Measurements from ENCODE around the gene FGFRL1. TPM values are rescaled to one million over a fixed set of nuclear protein-coding genes. Genes with fewer than 3 reads are reported as not detected.

Gene FGFRL1
- total RNA-seq, result 5.3 TPM

GRCh38 chr4:1011022-1011665, at the start of gene FGFRL1:
Gene FGFRL1, plus strand, starts transcription at chr4:1011626. Its CDS starts 860 bp downstream, at chr4:1012486.

GRCh38 chr4:973431-974397, 37.7 kb upstream of the FGFRL1 start, which contains the start of gene DGKQ:
Gene DGKQ, minus strand, starts transcription at chr4:973569. Its CDS starts 87 bp downstream, at chr4:973482.

GRCh38 chr4:986879-987623, 24.4 kb upstream of the FGFRL1 start, which contains the start of gene IDUA:
Gene IDUA, plus strand, starts transcription at chr4:987044. Its CDS starts 41 bp downstream, at chr4:987085.

GRCh38 chr4:993111-994029, 18.1 kb upstream of the FGFRL1 start, which contains the start of gene SLC26A1:
Gene SLC26A1, minus strand, starts transcription at chr4:993404. Its CDS starts 1,701 bp downstream, at chr4:991703.

Other genes with a start within 250 kb of the FGFRL1 start
- gene CPLX1, start 185.5 kb upstream of the FGFRL1 start, total RNA-seq, result 2.5 TPM
- gene GAK, start 79.3 kb upstream of the FGFRL1 start, total RNA-seq, result 75.7 TPM
- 43.8 TPM for gene TMEM175, start 79.2 kb upstream of the FGFRL1 start, total RNA-seq
- 9.7 TPM for gene DGKQ, start 38.1 kb upstream of the FGFRL1 start, total RNA-seq
- gene IDUA, start 24.6 kb upstream of the FGFRL1 start, total RNA-seq, result 31.6 TPM
- gene SLC26A1, start 18.2 kb upstream of the FGFRL1 start, total RNA-seq, result 6.3 TPM
- gene RNF212, start 101.9 kb downstream of the FGFRL1 start, total RNA-seq, result 4.4 TPM
- gene SPON2, start 161.0 kb downstream of the FGFRL1 start, total RNA-seq, result 4.7 TPM
- 213 TPM for gene CTBP1, start 237.5 kb downstream of the FGFRL1 start, total RNA-seq

All from parietal lobe (tissue), 1 donor.